Tongue (tissue), 2 donors: Measurements from ENCODE around the gene TNS3. TPM values are rescaled to one million over a fixed set of nuclear protein-coding genes. Genes with fewer than 3 reads are reported as not detected.
"Not testable (repeated sequence)": the region's sequence is repeated elsewhere in the genome, so short reads cannot be mapped to it uniquely, and the experiment has no call there.

Experiments used
- DNase-seq: peaks from one replicate; pipeline ENCODE4 v3.0.0-alpha.2; 2015
- total RNA-seq: library from RNA; depleted of rRNA; stranded (reverse); fragments of >200 nt; gene quantifications from one replicate; pipeline ENCODE4 v1.2.3, GENCODE V29; 2014

The TNS3 gene
- total RNA-seq, 1 donor from 2014 or later: 39.7 TPM

DNA sequence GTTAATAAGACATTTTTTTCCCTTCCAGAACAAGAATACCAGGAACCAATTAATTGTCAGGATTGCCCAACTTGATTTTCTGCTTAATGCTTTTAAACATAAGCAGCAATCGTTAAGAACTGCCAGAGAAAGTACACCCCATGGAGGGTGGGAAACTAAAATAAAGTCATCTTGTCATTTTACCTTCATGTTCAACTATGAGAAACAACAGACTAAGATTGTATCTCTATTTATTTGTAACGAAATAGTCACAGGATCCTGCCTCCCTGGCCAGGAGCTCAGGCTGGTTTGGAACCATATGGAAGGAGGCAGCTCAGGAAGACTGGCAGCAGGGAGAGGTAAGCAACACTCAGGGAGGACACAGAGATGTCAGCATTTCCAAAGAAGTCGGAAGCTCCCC lies 129.6 kb downstream of the TNS3 start:
- DNase-seq: no peak

DNA sequence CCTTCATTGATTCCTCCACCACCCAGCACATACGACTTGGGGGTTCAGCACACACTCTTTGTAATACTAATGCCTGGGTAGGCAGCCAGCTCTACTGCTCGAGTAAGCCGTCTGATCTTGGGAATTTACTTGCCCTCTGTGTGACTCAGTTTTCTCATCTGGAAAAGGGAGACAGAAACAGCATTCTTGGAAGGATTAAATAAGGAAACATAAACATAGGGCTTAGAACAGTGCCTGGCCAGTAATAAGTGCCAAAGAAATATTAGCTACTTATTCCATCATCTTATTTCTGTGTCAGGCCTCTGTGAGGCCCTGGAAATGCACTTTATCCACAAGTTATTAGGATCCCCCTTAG lies 130.1 kb downstream of the TNS3 start:
- no peak for DNase-seq

DNA sequence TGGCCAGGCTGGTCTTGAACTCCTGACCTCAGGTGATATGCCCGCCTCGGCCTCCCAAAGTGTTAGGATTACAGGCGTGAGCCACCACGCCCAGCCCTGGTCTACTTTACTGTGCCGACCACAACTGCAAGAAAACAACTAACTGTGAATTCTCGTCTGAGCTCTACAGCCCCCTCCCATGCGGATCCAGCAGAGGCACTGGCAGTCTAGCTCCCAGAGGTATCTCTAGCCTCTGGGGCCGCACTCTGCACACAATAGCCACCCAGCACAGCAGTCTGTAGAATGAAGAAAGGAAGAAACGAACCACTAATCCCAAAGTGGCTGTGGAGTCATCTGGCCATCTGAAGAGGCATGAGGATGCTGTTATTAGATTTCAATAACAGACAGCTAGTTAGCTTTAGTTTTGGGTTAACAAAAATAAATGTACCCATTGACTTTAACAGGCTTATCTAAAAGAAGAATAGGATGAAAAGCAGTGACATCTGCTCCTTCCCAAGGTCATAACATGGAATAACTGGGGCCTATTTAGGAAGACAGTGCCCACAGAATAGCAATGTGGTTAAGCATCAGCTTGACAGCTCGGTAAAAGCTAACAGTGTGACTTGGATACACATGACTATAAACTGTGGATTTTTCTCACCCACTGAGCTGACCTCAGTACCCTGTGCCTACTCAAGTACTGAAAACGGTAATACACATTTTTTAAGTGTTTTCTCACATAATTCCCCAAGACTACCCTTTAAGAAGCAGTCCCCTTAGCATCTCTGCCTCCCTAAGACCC lies 131.9 kb downstream of the TNS3 start:
- DNase-seq: no peak

- no peak for DNase-seq
Observed at GRCh38 chr7:47448971-47449370, 132.9 kb downstream of the TNS3 start.

GRCh38 chr7:47447621-47448349 lies 134.1 kb downstream of the TNS3 start:
- no peak for DNase-seq

GRCh38 chr7:47446871-47447466 lies 134.9 kb downstream of the TNS3 start:
- no peak for DNase-seq

GRCh38 chr7:47444376-47445098 lies 137.4 kb downstream of the TNS3 start:
- DNase-seq: peak; percentile 48

DNA sequence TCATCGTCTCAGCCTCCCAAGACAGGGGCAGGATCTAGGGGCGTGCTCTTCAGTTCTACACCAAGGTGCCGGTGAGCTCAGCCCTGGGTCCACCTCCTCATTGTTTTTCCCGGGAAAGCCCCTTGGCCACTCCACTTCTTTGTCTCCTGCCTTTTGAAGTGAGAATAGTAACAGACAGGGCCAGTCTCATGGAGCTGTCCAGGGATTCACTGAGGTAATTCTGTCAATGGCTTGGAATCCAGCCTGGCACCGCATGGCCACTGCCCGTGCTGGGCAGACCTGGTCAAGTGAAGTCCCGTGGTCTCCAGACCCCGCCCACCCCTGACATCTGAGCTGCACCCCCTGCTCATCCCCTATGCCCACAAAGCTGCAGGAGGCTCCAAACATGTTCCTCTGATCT lies 138.9 kb downstream of the TNS3 start:
- no peak for DNase-seq

DNA sequence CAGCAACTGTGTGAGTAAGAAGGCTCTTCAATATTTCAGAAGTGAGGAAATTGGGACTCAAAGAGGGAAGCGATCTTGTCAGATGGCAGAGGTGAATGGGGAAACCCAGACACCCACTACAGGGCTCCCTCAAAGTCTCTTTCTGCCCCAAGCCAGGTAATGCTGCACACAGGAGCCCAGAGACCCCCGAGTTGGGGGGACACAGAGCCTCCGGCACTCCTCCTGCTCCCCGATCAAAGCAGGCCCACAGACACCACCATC lies 139.4 kb downstream of the TNS3 start:
- no peak for DNase-seq

DNA sequence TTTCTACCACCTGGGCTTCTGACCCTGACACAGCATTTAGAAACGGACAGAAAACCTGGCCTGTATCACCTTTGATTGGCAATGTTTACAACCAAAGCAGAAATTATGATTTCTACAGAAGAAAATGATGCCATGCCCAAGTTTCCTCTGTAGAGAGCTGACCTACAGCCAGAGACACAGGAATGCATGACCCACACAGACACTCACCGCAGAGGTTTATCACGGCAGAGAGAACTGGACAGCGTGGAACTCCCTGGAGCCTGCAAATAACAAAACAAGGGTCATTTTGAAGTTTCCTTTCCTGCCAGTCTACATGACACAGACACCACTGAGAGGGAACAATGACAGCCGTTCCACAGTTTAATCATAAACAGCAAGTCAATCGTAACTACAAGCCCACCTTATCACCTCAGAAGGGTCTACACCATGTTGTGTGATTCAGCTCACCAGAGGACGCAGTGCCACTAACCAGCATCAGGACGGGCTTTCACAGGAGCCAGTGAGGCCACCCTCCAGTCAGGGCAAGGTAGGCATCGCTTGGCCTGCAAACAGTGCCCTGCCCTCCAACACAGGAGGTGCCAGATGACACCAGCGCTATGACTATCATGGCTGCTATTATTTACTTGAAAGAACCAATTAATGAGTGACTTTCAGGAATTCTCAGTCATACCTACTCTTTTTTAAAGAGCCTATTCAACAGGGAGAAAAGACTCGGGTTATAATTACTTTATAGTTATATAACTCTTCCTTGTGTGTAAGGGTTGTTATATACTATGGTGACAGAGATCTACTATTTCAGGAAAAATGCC lies 139.9 kb downstream of the TNS3 start:
- no peak for DNase-seq

GRCh38 chr7:47441048-47441447 lies 140.9 kb downstream of the TNS3 start:
- not testable (repeated sequence) for DNase-seq

GRCh38 chr7:47440320-47440719 lies 141.6 kb downstream of the TNS3 start:
- no peak for DNase-seq

GRCh38 chr7:47439181-47439667 lies 142.7 kb downstream of the TNS3 start:
- no peak for DNase-seq

GRCh38 chr7:47438411-47439029 lies 143.4 kb downstream of the TNS3 start:
- no peak for DNase-seq

DNA sequence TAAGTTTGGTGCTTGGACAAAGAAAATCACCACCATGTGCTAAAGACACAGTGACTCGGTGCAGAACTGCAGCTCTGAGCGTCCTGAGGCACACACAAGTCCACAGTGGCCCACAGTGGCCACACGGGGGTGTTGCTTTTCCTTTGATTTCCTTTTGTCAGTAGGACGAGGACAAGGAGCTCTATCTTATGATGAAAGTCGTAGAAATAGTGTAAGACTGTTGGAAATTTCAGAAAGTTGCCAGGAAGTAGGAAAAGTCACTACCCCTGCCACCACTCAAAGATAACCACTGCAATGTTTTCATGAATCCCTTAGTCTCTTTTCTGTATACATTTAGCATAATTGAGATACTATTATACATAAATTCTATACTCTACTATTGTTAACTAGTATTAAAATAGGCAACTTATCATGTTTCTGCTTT lies 146.0 kb downstream of the TNS3 start:
- DNase-seq: peak; percentile 78

DNA sequence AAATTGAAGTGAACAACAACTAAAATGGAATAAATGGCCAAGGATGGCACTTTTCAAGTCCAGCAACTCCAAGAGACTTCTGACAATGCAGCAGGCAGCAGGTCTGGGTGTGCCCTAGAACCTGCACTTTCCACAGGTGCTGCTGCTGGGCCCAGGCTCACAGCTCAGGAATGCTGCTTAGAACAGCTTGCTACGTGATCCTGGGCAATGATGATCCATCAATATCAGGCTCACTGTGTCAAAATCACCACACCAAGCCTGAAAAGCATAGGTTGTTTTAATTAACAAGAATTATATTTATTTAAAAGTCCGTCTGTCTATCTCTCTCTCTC lies 148.4 kb downstream of the TNS3 start:
- DNase-seq: no peak

- DNase-seq: no peak
Observed at GRCh38 chr7:47432671-47433563, 149.0 kb downstream of the TNS3 start.

- DNase-seq: no peak
Observed at GRCh38 chr7:47430422-47430821, 151.5 kb downstream of the TNS3 start.

- DNase-seq: no peak
Observed at GRCh38 chr7:47428768-47429472, 153.0 kb downstream of the TNS3 start.
